ENCODE data around the gene FAM47C. TPM values are rescaled to one million over a fixed set of nuclear protein-coding genes. Genes with fewer than 3 reads are reported as not detected.
"Not testable (repeated sequence)": the region's sequence is repeated elsewhere in the genome, so short reads cannot be mapped to it uniquely, and the experiment has no call there.

The FAM47C gene
- total RNA-seq (not detected), polyA plus RNA-seq (ENCODE audit: insufficient read depth in 1 of 8, insufficient read length in 8 of 8, low replicate concordance in 1 of 8) (not detected)
- long read RNA-seq, donor 1, result 0 reads
- long read RNA-seq, donor 2, result 0 reads
- long read RNA-seq, donor 3, result 0 reads
- long read RNA-seq, donor 4, result 0 reads
- long read RNA-seq, donor 5, result 0 reads
- long read RNA-seq, donor 6, result 0 reads
- long read RNA-seq, donor 7, result 0 reads
- long read RNA-seq, donor 8, result 0 reads
- long read RNA-seq, donor 9, result 0 reads
- long read RNA-seq, donor 10, result 0 reads
- long read RNA-seq, donor 11, result 0 reads

DNA sequence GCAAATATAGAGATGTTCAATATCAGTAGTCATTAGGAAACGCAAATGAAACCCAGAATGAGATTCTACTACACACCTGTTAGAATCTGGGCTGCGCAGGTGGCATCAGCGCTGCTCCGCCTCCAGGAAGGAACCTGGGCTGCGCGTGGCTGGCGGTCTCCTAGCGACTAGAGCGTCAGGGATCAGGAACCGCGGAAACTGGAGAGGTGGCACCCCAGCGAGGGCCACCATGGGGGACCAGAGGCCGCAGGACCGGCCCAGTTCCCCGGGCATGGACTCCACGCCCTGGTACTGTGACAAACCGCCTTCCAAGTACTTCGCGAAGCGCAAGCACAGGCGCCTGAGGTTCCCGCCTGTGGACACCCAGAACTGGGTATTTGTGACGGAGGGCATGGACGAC, at the start of gene FAM47C:
FAM47C (plus strand) TSS at position 185 of the 400 bp plus-strand sequence; CDS start at position 230, 45 bp downstream.
- 70% methylated on average over 21 of the region's 24 CpGs for WGBS (ENCODE audit: insufficient coverage)
- not testable (repeated sequence) for H3K4me3 ChIP-seq (ENCODE audit: low read length); H3K27ac ChIP-seq (ENCODE audit: low read length); DNase-seq; H3K27me3 ChIP-seq (ENCODE audit: control insufficient read depth, insufficient read depth, low read length); H3K36me3 ChIP-seq (ENCODE audit: control insufficient read depth, insufficient read depth, low read length); H3K9me3 ChIP-seq (replicated peaks; ENCODE audit: control insufficient read depth, low read depth, low read length); H3K4me1 ChIP-seq (ENCODE audit: control insufficient read depth, insufficient read depth, low read length)

DNA sequence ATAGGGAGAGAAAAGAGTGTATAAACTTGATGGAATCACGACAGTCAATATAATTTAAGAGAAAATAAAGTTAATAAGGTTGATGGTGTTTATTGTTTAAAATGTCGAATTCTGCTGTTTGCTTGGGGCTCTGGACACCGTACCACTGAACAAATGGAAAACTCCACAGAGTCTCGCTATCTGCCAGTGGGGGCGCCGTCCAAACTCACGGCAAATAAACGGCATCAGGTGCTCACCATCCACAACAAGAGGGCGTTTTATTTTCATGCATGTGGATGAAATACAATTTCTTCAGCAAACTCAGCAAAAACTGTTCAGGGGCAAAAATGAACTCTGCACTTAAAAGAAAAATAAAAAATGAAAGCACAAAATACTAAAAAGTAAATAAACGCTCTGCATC, 46.6 kb upstream of the FAM47C start:
- WGBS (ENCODE audit: insufficient coverage), result 46% methylated on average over 4 of the region's 10 CpGs
- Histone ChIP-seq H3K36me3 (ENCODE audit: control insufficient read depth, insufficient read depth, low read length) (no peaks in the 10 kb centered on the region), H3K4me3 (ENCODE audit: low read length) (no peak overlapping the region), H3K4me1 (ENCODE audit: control insufficient read depth, insufficient read depth, low read length) (no peaks in the 10 kb centered on the region), H3K9me3 (replicated peaks; ENCODE audit: control insufficient read depth, low read depth, low read length) (no peaks in the 10 kb centered on the region), H3K27me3 (ENCODE audit: control insufficient read depth, insufficient read depth, low read length) (peaks cover 42% of the 10 kb centered on the region), H3K27ac (ENCODE audit: low read length) (no peak overlapping the region)
- no peak for DNase-seq

DNA sequence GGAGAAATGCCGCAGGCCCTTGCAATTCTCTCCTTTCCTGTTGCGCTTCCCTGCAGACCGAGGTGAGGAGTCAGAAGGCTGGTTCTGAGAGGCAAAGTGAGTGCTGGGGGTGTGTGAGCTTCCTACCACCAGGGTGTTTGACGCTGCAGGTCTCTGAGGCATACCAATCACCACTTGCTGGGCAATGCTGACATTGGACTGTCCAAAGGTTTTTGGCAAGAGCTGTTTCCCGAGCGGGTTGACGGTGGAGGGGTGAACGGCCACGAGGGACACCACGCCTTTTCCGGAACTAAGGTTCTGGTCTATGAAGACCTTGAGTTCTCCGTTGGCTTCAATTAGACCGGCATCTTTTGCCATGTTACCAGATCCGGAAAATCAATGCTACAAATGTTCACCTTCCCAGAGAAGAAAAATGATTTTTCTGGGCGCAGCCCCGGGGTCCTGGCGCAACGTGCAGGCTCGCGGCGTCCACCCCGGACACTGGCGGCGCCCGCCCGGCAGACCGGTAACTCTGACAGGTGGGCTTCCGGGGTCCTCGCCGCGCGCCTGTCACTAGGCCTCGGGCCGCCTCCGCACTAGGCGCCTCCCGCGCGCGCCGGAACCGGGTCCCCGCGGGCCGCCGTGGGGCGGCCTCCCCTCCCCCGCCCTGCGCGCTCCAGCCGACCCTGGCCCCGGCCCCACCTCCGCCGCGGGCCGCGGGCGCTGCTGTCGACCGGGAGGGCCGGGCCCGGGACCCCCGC, 44.9 kb upstream of the FAM47C start:
- H3K27ac ChIP-seq (ENCODE audit: low read length), result no peak overlapping the region
- no peaks in the 10 kb centered on the region for H3K4me1 ChIP-seq (ENCODE audit: control insufficient read depth, insufficient read depth, low read length)
- WGBS (ENCODE audit: insufficient coverage), result 29% methylated on average over 57 of the region's 63 CpGs
- H3K27me3 ChIP-seq (ENCODE audit: control insufficient read depth, insufficient read depth, low read length), result peaks cover 32% of the 10 kb centered on the region
- H3K4me3 ChIP-seq (ENCODE audit: low read length), result no peak overlapping the region
- no peak for DNase-seq
- no peaks in the 10 kb centered on the region for H3K36me3 ChIP-seq (ENCODE audit: control insufficient read depth, insufficient read depth, low read length)
- H3K9me3 ChIP-seq (replicated peaks; ENCODE audit: control insufficient read depth, low read depth, low read length), result no peaks in the 10 kb centered on the region

DNA sequence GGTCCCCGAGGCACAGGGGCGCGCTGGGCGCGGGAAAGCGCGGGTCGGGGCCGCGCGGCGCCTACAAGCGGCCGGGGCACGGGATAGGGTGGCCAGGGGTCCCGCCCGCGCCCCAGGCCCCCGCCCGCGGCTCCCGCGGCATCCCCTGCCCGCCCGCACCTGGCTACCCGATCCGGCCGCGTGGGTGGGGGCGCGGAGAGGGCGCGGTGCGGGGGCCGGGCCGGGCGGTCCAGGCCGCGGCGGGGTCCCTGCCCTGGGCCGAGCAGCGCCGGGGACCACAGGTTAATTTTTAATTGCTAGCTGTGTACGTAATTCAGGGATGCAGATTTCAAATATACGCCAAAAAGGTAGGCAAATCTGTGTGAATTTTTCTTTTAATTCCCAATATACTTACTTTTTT, 44.3 kb upstream of the FAM47C start:
- Histone ChIP-seq H3K9me3 (replicated peaks; ENCODE audit: control insufficient read depth, low read depth, low read length) (no peaks in the 10 kb centered on the region), H3K4me1 (ENCODE audit: control insufficient read depth, insufficient read depth, low read length) (no peaks in the 10 kb centered on the region), H3K27ac (ENCODE audit: low read length) (no peak overlapping the region), H3K4me3 (ENCODE audit: low read length) (no peak overlapping the region), H3K36me3 (ENCODE audit: control insufficient read depth, insufficient read depth, low read length) (no peaks in the 10 kb centered on the region), H3K27me3 (ENCODE audit: control insufficient read depth, insufficient read depth, low read length) (peaks cover 26% of the 10 kb centered on the region)
- WGBS (ENCODE audit: insufficient coverage), result 18% methylated on average over 29 of the region's 45 CpGs
- no peak for DNase-seq

DNA sequence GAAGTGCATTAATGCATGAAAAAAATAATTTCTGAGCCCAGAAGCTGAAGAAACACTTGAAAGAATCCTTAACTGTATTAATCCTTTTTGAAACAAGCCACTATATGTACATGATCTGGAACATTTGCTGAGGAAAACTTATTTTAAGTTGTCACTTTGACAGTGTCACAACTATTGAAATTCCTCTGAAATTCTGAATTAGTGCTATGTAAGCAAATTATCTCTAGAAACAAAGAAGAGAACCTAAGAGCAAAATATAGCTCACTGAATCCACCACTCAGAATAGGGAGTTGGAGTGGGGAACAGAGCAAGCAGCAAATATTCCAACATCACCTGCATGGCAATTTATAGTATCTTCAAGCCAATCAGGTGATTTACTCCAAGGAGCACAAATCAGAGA, 34.6 kb upstream of the FAM47C start:
- no peak for DNase-seq
- Histone ChIP-seq H3K4me3 (ENCODE audit: low read length) (no peak overlapping the region), H3K27me3 (ENCODE audit: control insufficient read depth, insufficient read depth, low read length) (peaks cover 2% of the 10 kb centered on the region), H3K36me3 (ENCODE audit: control insufficient read depth, insufficient read depth, low read length) (no peaks in the 10 kb centered on the region), H3K4me1 (ENCODE audit: control insufficient read depth, insufficient read depth, low read length) (no peaks in the 10 kb centered on the region), H3K9me3 (replicated peaks; ENCODE audit: control insufficient read depth, low read depth, low read length) (no peaks in the 10 kb centered on the region), H3K27ac (ENCODE audit: low read length) (no peak overlapping the region)

DNA sequence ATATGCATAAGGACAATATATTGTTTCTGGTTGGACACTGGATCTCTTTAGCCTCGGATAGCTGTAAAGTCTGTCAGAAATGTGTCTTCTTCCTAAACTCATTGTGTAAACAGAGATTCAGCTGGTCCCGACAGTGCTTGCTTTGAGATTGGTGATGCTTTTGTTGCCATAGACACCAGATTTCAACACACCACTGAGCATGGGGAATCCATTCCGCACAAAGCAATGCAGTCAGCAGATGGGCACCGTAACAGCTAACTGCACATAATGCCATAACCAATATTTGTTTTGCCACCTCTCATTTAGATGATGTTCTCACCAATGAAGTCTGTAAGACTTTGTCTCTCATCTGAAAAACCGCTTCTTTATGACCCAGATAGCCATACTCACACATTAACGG, 33.3 kb upstream of the FAM47C start:
- 61% methylated on average over 3 of the region's 6 CpGs for WGBS (ENCODE audit: insufficient coverage)
- Histone ChIP-seq H3K9me3 (replicated peaks; ENCODE audit: control insufficient read depth, low read depth, low read length) (no peaks in the 10 kb centered on the region), H3K4me3 (ENCODE audit: low read length) (no peak overlapping the region), H3K4me1 (ENCODE audit: control insufficient read depth, insufficient read depth, low read length) (no peaks in the 10 kb centered on the region), H3K27me3 (ENCODE audit: control insufficient read depth, insufficient read depth, low read length) (peaks cover 2% of the 10 kb centered on the region), H3K27ac (ENCODE audit: low read length) (no peak overlapping the region), H3K36me3 (ENCODE audit: control insufficient read depth, insufficient read depth, low read length) (no peaks in the 10 kb centered on the region)
- no peak for DNase-seq

DNA sequence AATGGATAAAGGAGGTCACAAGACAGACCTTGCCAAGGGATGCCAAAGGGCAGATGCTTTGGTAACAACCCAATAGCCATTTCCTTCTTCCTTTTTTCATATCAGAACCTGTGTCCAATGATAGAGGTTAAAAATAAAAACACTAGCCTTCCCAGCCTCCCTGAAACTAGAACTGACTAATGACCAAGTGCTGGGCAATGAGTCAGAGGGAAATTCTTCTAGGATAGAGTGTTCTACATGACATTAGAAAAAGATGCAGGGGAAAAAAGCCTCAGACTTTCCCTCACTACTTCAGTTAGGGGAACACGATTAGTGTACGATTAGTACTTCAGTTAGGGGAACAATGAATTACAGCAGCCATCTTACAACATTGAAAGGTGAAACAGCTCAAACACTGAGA, 29.3 kb upstream of the FAM47C start:
- H3K9me3 ChIP-seq (replicated peaks; ENCODE audit: control insufficient read depth, low read depth, low read length), result no peaks in the 10 kb centered on the region
- H3K4me1 ChIP-seq (ENCODE audit: control insufficient read depth, insufficient read depth, low read length), result no peaks in the 10 kb centered on the region
- peaks cover 4% of the 10 kb centered on the region for H3K27me3 ChIP-seq (ENCODE audit: control insufficient read depth, insufficient read depth, low read length)
- WGBS (ENCODE audit: insufficient coverage), result no CpG with 5 or more reads among the region's 2 CpGs
- DNase-seq, result no peak
- H3K4me3 ChIP-seq (ENCODE audit: low read length), result no peak overlapping the region
- H3K36me3 ChIP-seq (ENCODE audit: control insufficient read depth, insufficient read depth, low read length), result no peaks in the 10 kb centered on the region
- no peak overlapping the region for H3K27ac ChIP-seq (ENCODE audit: low read length)

DNA sequence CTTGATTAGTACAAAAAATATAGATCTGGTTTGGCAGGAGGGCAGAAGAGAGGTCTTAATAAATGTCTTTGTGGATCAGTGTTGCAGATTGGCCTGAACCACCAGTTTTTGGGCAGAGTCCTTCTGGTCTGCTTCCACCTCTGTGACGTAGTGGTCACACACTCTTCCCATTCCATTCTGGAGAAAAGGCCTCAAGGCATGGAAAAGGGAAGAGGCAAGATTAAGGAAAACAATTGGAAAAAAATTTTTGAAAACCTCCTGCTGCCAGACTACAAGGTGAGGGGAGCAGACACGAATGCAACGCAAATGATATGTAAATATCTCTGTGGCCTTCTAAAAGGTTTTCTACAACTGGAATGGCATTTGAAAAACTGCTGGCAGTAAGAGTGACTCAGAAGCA, 24.3 kb upstream of the FAM47C start:
- Histone ChIP-seq H3K27ac (ENCODE audit: low read length) (no peak overlapping the region), H3K9me3 (replicated peaks; ENCODE audit: control insufficient read depth, low read depth, low read length) (no peaks in the 10 kb centered on the region), H3K27me3 (ENCODE audit: control insufficient read depth, insufficient read depth, low read length) (peaks cover 13% of the 10 kb centered on the region), H3K4me3 (ENCODE audit: low read length) (no peak overlapping the region), H3K4me1 (ENCODE audit: control insufficient read depth, insufficient read depth, low read length) (no peaks in the 10 kb centered on the region), H3K36me3 (ENCODE audit: control insufficient read depth, insufficient read depth, low read length) (no peaks in the 10 kb centered on the region)
- no peak for DNase-seq
- WGBS (ENCODE audit: insufficient coverage), result 56% methylated on average over 2 of the region's 3 CpGs

DNA sequence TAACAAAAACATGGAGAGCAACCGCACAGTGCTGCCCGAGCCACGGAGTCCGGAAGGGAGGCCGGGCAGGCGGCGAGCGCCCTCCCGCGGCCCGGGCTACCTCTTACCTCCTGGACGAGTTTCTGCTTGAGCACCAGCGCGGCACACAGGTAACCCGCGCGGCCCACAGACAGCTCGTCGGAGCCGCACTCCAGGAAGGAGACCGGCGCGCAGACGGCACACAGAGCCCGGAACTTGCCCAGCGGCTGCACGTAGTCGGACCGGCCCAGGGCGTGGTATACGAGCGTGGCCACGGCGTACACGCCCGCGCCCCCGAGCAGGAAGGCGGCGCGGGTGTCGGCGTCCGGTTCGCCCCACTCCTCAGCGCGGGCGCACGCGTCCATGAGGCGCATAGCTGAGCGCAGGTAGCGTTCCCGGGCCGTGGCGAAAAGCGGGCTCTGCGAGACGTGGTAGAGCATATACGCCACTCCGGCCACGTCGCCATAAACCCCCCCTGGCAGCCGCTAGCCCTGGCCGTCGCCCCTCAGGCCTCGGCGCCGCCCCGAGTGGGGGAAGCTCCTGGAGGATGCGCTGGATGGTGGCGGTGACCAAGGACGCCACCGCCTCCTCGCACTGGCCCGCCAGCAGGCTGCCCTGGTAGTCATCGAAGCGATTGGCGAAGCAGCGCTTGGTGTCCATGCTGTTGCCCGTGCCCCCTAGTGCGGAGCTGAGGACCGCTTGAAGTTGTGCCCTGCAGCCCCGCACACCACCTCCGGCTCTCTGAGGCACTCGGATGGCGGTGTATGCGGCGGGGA, 22.6 kb upstream of the FAM47C start:
- peak overlapping the region; percentile 15 for H3K4me3 ChIP-seq (ENCODE audit: low read length)

DNA sequence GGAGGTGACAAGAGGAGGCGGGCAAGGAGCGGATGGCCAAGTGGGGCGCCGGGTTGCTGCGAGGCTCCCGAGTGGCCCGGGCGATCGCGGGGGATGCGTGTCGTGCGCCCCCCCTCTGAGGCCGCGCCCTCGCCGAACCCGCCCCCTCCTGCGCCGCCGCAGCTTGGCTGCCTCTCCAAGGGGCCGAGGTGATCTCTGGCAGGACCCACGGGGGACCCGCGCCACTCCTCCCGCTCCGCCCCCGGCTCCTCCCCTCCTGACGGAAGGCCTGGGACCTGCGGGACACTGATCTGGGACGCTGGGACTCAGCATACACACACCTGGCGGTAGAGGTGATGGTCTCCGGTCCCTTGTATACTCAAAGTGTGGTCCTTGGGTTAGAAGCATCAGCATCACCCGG, 21.9 kb upstream of the FAM47C start:
- no peak for DNase-seq
- Histone ChIP-seq H3K36me3 (ENCODE audit: control insufficient read depth, insufficient read depth, low read length) (no peaks in the 10 kb centered on the region), H3K4me3 (ENCODE audit: low read length) (no peak overlapping the region), H3K9me3 (replicated peaks; ENCODE audit: control insufficient read depth, low read depth, low read length) (no peaks in the 10 kb centered on the region), H3K27ac (ENCODE audit: low read length) (no peak overlapping the region), H3K27me3 (ENCODE audit: control insufficient read depth, insufficient read depth, low read length) (peaks cover 13% of the 10 kb centered on the region), H3K4me1 (ENCODE audit: control insufficient read depth, insufficient read depth, low read length) (no peaks in the 10 kb centered on the region)
- WGBS (ENCODE audit: insufficient coverage), result 29% methylated on average over 19 of the region's 34 CpGs

More for the DNA sequence above, 22.6 kb upstream of the FAM47C start:
- 38% methylated on average over 48 of the region's 89 CpGs for WGBS (ENCODE audit: insufficient coverage)
- H3K9me3 ChIP-seq (replicated peaks; ENCODE audit: control insufficient read depth, low read depth, low read length); H3K36me3 ChIP-seq (ENCODE audit: control insufficient read depth, insufficient read depth, low read length); DNase-seq; H3K27ac ChIP-seq (ENCODE audit: low read length); H3K4me1 ChIP-seq (ENCODE audit: control insufficient read depth, insufficient read depth, low read length): not testable (repeated sequence)
- peaks cover 13% of the 10 kb centered on the region for H3K27me3 ChIP-seq (ENCODE audit: control insufficient read depth, insufficient read depth, low read length)

Measured in muscle of leg (tissue), 16 donors.